Common myeloid progenitor, CD34-positive (primary cell): ENCODE results near the gene GABRA4.

ENCODE experiments used
- CTCF ChIA-PET: fragments of 350-600 bp; sonication (Branson Sonifier 250); formaldehyde crosslinking; loops from one replicate; lab custom pipeline; 2021; ENCODE audit warnings: antibody characterized with exemption; lab: Charles Lee
- POLR2A ChIA-PET: fragments of 350-600 bp; sonication (Branson Sonifier 250); formaldehyde crosslinking; loops from one replicate; lab custom pipeline; 2021; ENCODE audit warnings: antibody characterized with exemption; lab: Charles Lee
- DNase-seq, 3 donors: peaks; one replicate each; pipeline versions ENCODE4 v3.0.0 to v3.0.0-alpha.2; 2013
- H3K27ac ChIP-seq, 2 experiments: 1 replicate in 1 of 2; 2 replicates in 1 of 2; pipeline ENCODE4 v1.7.0; 2013; ENCODE audit warnings: inconsistent platforms in 2 of 2, low read length in 2 of 2, mild to moderate bottlenecking in 2 of 2, low read depth in 1 of 2, moderate library complexity in 1 of 2; ENCODE audit not compliant: severe bottlenecking in 2 of 2, insufficient read depth in 1 of 2, poor library complexity in 1 of 2
- H3K27me3 ChIP-seq, 5 experiments: replicated peaks in 2 of 5; 1 replicate in 3 of 5; 2 replicates in 2 of 5; pipeline versions ENCODE4 v1.6.1 to v1.7.0; 2013; ENCODE audit warnings: low read length in 4 of 5, mild to moderate bottlenecking in 2 of 5, moderate library complexity in 2 of 5, inconsistent platforms in 1 of 5; ENCODE audit not compliant: insufficient read depth in 5 of 5, control insufficient read depth in 4 of 5
- H3K36me3 ChIP-seq, 4 experiments: 1 replicate in 2 of 4; 2 replicates in 2 of 4; pipeline versions ENCODE4 v1.6.1 to v1.7.0; 2013; ENCODE audit warnings: low read length in 3 of 4, control low read depth in 1 of 4, mild to moderate bottlenecking in 1 of 4; ENCODE audit not compliant: control insufficient read depth in 4 of 4, insufficient read depth in 4 of 4
- H3K4me1 ChIP-seq, 4 experiments: 1 replicate in 3 of 4; 2 replicates in 1 of 4; pipeline versions ENCODE4 v1.6.1 to v1.7.1; 2013; ENCODE audit warnings: low read length in 3 of 4, mild to moderate bottlenecking in 3 of 4, control low read depth in 1 of 4, inconsistent platforms in 1 of 4, moderate library complexity in 1 of 4; ENCODE audit not compliant: control insufficient read depth in 4 of 4, insufficient read depth in 4 of 4; ENCODE audit errors: control extremely low read depth in 1 of 4
- H3K4me3 ChIP-seq, 7 experiments: 1 replicate in 4 of 7; 2 replicates in 3 of 7; pipeline versions ENCODE4 v1.5.1 to v1.7.0; 2013; ENCODE audit warnings: mild to moderate bottlenecking in 7 of 7, low read length in 6 of 7, moderate library complexity in 6 of 7, inconsistent platforms in 2 of 7, low read depth in 2 of 7, control low read depth in 1 of 7; ENCODE audit not compliant: insufficient read depth in 4 of 7, control insufficient read depth in 1 of 7; ENCODE audit errors: extremely low read depth in 1 of 7
- H3K9me3 ChIP-seq, 5 experiments: 1 replicate in 4 of 5; 2 replicates in 1 of 5; pipeline versions ENCODE4 v1.6.1 to v1.7.1; 2013; ENCODE audit warnings: low read length in 4 of 5, mild to moderate bottlenecking in 2 of 5, inconsistent platforms in 1 of 5, low read depth in 1 of 5, moderate library complexity in 1 of 5; ENCODE audit not compliant: control insufficient read depth in 4 of 5, insufficient read depth in 2 of 5; ENCODE audit errors: control extremely low read depth in 1 of 5
- WGBS: methylation state at CpG from one replicate; pipeline ENCODE4 v1.1.5; 2013; ENCODE audit not compliant: insufficient coverage; 5-methylcytosine and 5-hydroxymethylcytosine counted together

Gene GABRA4

GRCh38 chr4:46958742-46959488 is 34.5 kb downstream of the GABRA4 start:
- Histone ChIP-seq H3K9me3 (no peaks in the 10 kb centered on the region), H3K27me3 (peaks cover 0 to 2% (median 0%) of the 10 kb centered on the region in 5 experiments), H3K27ac (no peak overlapping the region), H3K36me3 (no peaks in the 10 kb centered on the region), H3K4me3 (no peak overlapping the region), H3K4me1 (no peaks in the 10 kb centered on the region)
- POLR2A ChIA-PET, result interaction anchor here (0.5 kb wide), 1 partner anchor 156 kb away, joined by 3 read pairs; no protein-coding TSS in a partner anchor
- DNase-seq, result no peak
- no CpG with 5 or more reads among the region's 2 CpGs for WGBS
- CTCF ChIA-PET, result no interaction called here

GRCh38 chr4:46956451-46956850 is 36.9 kb downstream of the GABRA4 start:
- Histone ChIP-seq H3K4me1 (no peaks in the 10 kb centered on the region), H3K36me3 (no peaks in the 10 kb centered on the region), H3K27me3 (peaks cover 0 to 2% (median 0%) of the 10 kb centered on the region in 5 experiments), H3K4me3 (no peak overlapping the region), H3K27ac (no peak overlapping the region), H3K9me3 (no peaks in the 10 kb centered on the region)
- DNase-seq, result no peak
- POLR2A ChIA-PET, result no interaction called here
- CTCF ChIA-PET, result interaction anchor here (2.2 kb wide), 1 partner anchor 16 kb away, joined by 4 read pairs; no protein-coding TSS in a partner anchor
- WGBS, result no CpG with 5 or more reads among the region's 4 CpGs

- POLR2A ChIA-PET, result no interaction called here
- Histone ChIP-seq H3K27me3 (no peaks in the 10 kb centered on the region), H3K36me3 (no peaks in the 10 kb centered on the region), H3K4me3 (no peak overlapping the region), H3K27ac (no peak overlapping the region), H3K9me3 (no peaks in the 10 kb centered on the region), H3K4me1 (no peaks in the 10 kb centered on the region)
- CTCF ChIA-PET, result interaction anchor here (2.2 kb wide), 1 partner anchor 15 kb away, joined by 4 read pairs; no protein-coding TSS in a partner anchor
- no peak for DNase-seq
Observed at GRCh38 chr4:46955601-46956000, 37.8 kb downstream of the GABRA4 start.

GRCh38 chr4:46954643-46955042 is 38.7 kb downstream of the GABRA4 start:
- no peaks in the 10 kb centered on the region for H3K27me3 ChIP-seq
- H3K36me3 ChIP-seq, result no peaks in the 10 kb centered on the region
- no peak overlapping the region for H3K27ac ChIP-seq
- ChIA-PET POLR2A (no interaction called here), CTCF (no interaction called here)
- H3K4me3 ChIP-seq, result no peak overlapping the region
- DNase-seq, result no peak
- H3K4me1 ChIP-seq, result no peaks in the 10 kb centered on the region
- H3K9me3 ChIP-seq, result no peaks in the 10 kb centered on the region

GRCh38 chr4:46953564-46953963 is 39.8 kb downstream of the GABRA4 start:
- Histone ChIP-seq H3K36me3 (no peaks in the 10 kb centered on the region), H3K4me1 (no peaks in the 10 kb centered on the region), H3K9me3 (no peaks in the 10 kb centered on the region), H3K4me3 (no peak overlapping the region), H3K27me3 (no peaks in the 10 kb centered on the region), H3K27ac (no peak overlapping the region)
- CTCF ChIA-PET, result no interaction called here
- POLR2A ChIA-PET, result no interaction called here
- no CpG with 5 or more reads among the region's 2 CpGs for WGBS
- DNase-seq, result no peak

GRCh38 chr4:46952451-46952850 is 40.9 kb downstream of the GABRA4 start:
- DNase-seq, result no peak
- Histone ChIP-seq H3K9me3 (no peaks in the 10 kb centered on the region), H3K4me3 (no peak overlapping the region), H3K27me3 (no peaks in the 10 kb centered on the region), H3K36me3 (no peaks in the 10 kb centered on the region), H3K4me1 (no peaks in the 10 kb centered on the region), H3K27ac (no peak overlapping the region)
- ChIA-PET CTCF (interaction anchor here (1.1 kb wide), 2 partner anchors 12 to 74 kb away, joined by 3 read pairs; no protein-coding TSS in a partner anchor), POLR2A (no interaction called here)
- WGBS, result 100% methylated on average over 1 of the region's 2 CpGs

GRCh38 chr4:46950826-46951225 is 42.6 kb downstream of the GABRA4 start:
- no peaks in the 10 kb centered on the region for H3K36me3 ChIP-seq
- H3K27ac ChIP-seq, result no peak overlapping the region
- CTCF ChIA-PET, result no interaction called here
- no peak for DNase-seq
- H3K9me3 ChIP-seq, result no peaks in the 10 kb centered on the region
- POLR2A ChIA-PET, result no interaction called here
- no peak overlapping the region for H3K4me3 ChIP-seq
- H3K4me1 ChIP-seq, result no peaks in the 10 kb centered on the region
- H3K27me3 ChIP-seq, result no peaks in the 10 kb centered on the region
- WGBS, result no CpG with 5 or more reads among the region's 3 CpGs
